GF-D8 (cell line): Measurements from ENCODE around the gene FOXB1.

ENCODE experiments used
- DNase-seq: peaks from one replicate; lab custom pipeline; 2025; lab: John Stamatoyannopoulos, UW

FOXB1 gene

GRCh38 chr15:60020736-60021135 lies 16.6 kb downstream of the FOXB1 start:
- DNase-seq, result no peak

- DNase-seq, result peak; percentile 10
Measured at GRCh38 chr15:60021589-60022378, 17.7 kb downstream of the FOXB1 start.

- no peak for DNase-seq
Measured at GRCh38 chr15:60022379-60022741, 18.2 kb downstream of the FOXB1 start.

GRCh38 chr15:60026555-60026954 lies 22.4 kb downstream of the FOXB1 start:
- no peak for DNase-seq

DNA sequence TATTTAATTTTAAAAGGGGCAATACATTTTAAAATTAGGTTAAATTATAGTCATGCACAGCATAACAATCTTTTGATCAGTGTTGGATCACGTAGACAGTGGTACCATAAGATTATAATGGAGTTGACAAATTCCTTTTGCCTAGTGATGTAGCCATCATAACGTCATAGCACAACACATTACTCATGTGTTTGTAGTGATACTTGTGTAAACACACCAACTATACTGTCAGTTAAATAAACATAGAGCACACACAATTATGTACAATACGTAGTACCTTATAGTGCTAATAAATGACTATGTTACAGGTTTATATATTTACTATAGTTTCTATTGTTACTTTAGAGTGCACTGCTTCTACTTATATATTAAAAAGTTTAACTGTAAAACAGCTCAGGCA lies 31.2 kb downstream of the FOXB1 start:
- DNase-seq, result no peak

DNA sequence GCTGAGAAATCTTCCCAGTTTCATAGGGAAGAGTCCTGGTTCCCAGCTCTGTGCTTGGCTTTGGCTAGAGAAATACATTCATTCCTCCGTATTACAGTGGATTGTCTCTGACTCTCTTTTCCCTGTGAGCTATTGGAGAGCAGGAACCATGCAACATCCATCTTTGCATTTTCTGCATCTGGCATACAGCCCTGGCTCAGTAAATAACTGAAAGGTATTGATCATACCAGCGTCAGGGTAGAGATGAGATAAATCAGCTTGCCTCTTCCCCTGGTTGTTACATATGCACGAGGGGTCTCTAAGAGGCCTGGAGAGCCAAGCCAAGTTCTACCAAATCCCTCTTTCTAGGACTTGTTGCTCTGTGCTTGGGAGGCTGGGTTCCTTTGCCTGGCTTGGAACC lies 35.2 kb downstream of the FOXB1 start:
- DNase-seq, result no peak

- DNase-seq, result no peak
Measured at GRCh38 chr15:60043744-60044435, 39.8 kb downstream of the FOXB1 start.

DNA sequence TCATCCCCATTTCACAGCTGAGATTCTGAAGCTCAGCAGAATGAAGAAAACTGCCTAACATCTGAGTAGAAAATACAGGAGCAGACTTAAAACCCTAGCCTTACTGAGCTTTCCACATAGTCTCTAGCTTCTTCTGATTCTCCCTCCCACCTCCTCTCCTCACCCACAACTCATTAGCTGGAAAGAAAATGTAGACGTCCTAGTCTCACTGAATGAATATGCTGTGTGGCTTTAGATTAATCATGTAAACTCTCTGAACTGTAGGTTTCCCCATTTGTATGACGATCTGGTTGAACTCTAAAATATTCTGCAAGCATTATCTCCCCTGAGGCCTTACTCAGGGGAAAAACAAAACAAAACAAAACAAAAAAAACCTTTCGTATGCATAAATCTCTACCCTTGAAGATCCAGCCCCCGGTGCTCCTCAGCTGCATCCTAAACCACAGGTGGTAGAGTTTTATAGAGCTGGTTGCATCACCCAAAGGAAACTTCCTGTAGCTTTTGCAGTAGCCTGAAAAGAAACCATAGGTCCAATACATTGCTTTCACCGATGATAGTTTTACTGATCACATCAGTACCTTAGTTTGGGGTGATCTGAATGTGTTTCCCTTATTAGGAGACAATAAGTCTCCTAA lies 40.6 kb downstream of the FOXB1 start:
- DNase-seq, result no peak

DNA sequence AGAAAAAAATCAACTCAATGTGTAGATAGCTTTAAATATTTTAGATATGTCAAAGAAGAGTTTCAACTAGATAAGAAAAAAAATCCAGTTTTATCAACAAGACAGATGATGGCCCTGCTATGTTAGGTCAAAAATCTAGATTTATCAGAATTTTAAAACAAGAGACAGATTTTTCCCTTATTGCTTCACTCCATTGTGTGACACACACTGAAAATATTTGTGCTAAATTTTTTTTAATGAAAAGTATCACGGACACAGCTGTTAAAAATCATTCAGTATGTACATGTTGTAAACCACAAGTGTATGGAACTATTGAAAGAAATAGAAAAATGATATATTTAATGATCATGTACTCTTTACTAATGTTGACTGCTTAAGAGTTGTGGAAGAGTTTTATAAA lies 43.6 kb downstream of the FOXB1 start:
- DNase-seq, result no peak

- DNase-seq, result no peak
Measured at GRCh38 chr15:60049948-60050347, 45.8 kb downstream of the FOXB1 start.

DNA sequence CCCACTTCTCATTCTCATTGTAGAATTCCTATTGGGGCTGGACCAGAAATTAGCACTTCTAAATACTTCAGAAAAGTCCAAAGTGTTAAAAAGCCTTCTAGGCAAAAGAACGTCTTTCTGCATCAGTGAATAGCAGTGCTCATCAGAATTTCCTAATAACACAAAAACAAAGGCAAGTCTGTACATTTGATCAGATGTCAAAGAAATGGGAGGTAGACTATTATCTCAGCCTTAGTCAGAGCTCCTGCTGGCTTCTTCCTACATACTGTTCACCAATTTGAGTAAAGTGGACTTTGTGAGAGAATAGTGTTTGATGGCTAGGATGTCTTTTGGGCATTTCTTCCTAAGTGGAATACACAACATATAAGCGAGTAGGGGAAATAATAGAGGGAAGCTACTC lies 48.7 kb downstream of the FOXB1 start:
- no peak for DNase-seq

- DNase-seq, result no peak
Measured at GRCh38 chr15:60054472-60054871, 50.4 kb downstream of the FOXB1 start.
